ENCODE measurements around the gene DNM3.

Gene DNM3

DNA sequence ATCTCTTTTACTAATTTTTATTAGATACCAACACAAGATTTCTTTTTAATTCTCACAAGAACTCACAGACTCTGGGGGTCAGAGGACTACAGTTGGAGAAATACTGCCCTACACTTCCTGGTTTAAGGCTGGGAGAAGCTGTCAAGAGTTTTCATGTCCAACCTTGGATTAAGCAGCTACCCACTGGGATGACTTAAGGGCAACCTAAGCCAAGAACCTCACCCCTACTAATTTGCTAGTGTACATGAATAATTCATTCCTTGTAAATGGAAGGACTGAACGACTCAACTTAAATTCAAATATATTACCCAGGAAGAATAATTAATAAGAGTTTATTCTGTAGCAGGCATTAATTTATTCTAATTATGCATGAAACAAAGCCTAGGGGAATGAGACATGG, 396.9 kb downstream of the DNM3 start:
- no peak for DNase-seq (ENCODE audit: low read depth)

DNA sequence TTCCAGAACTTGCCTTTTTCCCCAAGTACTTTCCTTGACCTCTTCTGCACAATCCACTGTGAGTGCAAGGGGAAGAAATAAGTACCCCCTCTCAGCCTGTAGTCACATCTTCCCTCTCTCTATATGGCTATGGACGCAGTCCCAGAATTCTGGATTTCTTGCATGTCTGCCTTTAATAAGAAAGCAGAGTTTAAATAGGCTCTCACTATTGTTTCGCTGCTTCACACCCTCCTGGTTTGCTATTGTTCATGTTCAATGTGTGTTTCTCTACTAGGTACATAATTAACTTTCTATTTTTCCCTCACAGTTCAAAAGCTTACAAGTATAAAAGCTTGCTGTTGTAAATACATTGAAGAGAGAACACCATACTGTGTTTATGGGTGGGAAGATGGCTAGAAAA, 397.7 kb downstream of the DNM3 start:
- no peak for DNase-seq (ENCODE audit: low read depth)

DNA sequence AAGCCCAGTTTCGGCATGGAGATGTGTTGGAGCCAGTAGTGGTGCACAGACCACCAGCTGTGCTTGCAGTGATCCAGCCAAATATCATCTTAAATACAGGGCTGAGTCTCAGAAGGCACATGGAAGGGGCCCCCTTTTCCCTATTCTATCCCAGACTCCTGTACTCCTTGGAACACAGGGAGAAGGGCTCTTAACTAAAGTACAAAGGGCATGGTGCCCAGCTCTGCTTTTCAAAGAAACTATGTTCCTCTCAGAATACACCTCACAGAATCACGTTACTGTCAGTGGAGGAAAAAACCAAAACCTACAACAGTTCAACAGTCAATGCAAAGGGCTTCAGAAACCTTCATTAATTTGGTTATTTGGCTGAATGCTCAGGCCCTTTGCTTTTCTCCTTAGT, 398.6 kb downstream of the DNM3 start:
- no peak for DNase-seq (ENCODE audit: low read depth)

DNA sequence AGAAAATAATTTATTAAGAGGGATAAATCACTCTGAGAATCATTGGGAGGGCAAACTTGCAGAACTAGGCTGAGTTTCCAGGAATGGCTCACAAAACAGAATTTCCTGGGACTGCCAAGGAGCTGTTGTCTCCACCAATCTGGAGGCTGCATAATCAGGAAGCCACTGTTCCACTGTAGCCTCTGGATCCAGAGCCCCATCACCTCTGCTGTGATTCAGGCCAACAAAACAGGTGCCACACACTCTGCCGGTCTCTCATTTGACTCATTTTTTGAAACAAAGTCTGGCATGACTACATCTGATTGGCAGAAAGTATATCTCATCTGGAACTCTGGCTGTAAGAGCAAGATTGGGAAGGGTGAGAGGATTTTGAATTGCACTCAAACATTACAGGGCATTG, 400.2 kb downstream of the DNM3 start:
- no peak for DNase-seq (ENCODE audit: low read depth)

DNA sequence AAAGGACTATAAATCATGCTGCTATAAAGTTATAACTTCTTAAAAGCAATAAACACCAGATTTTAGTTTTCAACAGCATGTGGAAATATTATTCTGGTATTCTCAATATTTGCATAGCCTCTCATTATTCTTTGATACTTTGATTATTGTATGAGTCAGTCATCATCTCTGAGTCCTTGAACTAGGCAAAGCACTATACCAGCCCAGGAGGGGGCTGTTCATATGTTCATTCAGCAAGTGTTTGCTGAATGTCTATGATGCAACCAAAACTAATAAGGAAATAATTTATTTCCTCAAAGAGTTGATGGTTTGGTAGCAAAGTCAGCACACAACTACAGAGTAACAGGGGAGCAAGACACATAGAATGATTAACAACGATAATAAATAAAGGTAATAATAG, 403.6 kb downstream of the DNM3 start:
- no peak for DNase-seq (ENCODE audit: low read depth)

DNA sequence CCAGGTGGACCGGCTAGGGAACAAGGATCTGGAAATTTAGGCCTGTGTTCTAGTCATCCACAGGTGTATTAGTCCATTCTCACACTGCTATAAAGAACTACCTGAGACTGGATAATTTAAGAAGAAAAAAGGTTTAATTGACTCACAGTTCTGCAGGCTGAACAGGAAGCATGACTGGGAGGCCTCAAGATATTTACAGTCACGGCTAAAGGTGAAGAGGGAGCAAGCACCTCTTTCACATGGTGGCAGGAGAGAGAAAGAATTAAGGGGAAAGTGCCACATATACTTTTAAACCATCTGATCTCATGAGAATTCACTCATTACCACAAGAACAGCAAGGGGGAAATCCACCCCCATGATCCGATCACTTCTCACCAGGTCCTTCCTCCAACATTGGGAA, 404.5 kb downstream of the DNM3 start:
- no peak for DNase-seq (ENCODE audit: low read depth)

DNA sequence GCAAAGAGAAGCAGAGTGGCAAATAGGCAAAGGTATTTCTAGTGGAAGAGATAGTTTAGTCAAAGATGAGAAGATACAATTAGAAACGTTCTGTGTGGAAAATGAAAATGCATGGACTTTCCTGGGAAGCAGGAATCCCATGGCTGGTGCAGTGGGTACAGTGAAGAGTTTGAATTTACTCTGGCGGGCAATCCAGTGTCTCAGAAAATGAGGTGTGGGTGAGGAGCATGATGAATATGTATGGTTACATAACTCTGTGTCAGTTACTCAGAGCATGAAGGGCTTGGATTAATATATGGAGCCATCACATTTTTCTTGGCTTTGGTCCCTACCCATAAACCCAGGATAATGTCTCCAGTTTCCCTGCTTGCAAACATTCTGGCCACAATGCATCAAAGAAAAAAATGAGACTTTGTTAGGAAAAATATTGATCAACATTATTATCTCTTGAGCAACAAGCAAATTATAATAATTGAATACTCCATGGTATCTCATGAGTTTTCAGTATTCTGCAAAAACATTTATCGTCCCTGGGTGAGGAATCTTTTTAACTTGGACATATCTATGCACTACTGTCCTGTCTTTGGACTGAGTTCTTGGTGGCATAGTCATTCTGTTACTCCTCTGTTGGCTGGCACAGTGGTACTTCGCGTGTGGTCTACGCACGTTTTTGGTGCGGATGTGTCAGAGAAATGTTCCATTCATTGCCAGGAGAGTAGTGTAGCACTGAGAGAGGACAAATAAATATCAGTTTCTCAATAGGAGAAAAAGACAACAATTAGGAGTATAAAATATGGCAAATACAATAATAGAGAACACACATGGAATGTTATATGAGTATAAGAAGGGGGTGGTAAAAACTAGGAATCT, 405.5 kb downstream of the DNM3 start:
- no peak for DNase-seq (ENCODE audit: low read depth)

DNA sequence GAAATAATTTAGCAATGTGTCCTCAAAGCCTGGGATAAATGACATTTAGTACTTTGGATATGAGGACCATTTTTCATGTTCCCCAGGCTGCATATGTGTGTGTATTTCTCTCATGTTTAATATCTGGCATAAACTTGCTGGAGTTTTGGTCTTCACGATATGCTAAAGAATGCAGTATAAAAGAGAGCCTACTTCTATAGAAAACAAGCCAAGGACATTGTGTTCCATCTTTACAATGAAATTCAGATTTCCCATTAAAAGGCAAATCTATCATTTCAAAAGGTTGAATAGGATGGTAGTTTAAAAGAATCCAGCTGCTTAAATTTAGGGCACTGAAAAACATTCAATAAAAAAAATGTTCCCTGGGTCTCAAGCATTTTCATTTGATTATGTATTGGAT, 410.2 kb downstream of the DNM3 start:
- no peak for DNase-seq (ENCODE audit: low read depth)

DNA sequence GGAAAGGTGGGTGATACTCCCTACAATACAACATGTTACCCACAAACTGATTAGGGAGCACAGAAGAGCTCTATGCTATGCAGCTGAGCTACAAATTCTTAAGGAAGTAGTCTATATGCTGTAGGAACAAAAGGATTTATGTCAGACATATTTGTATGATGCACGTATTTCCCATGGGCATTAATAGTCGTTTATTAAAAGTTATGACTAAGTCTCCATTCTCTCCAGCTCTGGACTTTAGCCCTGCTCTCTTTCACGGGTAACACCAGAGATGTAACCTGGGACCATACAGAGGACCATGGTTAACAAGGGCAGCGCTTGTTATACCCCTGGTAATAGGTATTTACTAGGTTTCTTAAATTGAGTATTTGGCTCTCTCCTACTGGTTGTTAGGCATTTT, 411.0 kb downstream of the DNM3 start:
- DNase-seq (ENCODE audit: low read depth), result no peak

DNA sequence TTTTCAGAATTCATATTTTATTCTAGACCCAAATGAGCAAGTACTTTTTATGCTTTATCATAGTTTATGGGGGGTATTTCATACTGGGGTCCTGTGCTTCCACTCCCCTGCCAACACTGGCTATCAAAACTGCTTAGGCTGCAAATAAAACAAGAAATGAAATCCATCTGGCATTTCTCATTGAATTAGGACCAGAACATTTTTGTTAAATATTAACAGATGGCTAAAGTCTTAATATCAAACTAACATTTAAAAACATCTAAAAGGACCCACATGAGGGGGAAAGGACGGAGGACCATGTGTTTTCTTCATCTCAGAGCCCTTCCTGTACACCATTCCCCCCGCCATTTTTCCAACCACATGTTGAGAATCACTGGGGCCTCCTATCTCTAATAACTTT, 411.7 kb downstream of the DNM3 start:
- DNase-seq (ENCODE audit: low read depth), result no peak

DNA sequence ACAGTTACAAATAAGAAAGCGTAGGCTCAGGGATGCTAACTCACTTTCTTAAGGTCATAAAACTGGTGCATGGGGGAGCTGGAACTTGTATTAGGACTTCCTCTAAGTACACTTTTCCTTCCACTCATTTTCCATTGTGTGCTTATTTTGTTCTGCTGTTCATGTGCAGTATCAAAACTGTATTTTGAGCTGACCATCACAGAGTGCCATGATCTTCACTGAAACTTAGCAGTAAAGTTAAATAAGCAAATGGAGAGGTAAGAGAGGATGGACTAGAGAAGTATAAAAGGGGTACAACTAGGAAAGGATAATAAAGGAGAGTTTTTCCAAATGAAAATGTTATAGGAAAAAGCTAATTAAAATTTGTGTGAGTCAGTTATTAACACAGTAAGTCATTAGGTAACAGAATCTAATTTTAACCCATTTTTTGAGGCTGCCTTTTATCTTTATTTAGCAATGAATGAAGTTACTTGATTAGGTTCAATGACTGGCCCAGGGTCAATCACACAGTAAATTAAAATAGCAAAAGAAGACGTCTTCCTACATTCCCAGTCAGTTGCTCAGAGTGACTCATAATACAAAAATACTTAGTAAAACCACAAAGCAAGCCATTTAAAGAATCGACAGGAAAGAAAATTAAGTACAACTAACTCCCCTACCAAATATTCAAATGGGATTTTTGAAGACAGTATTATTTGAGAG, 413.4 kb downstream of the DNM3 start:
- peak; percentile 91 for DNase-seq (ENCODE audit: low read depth)

DNA sequence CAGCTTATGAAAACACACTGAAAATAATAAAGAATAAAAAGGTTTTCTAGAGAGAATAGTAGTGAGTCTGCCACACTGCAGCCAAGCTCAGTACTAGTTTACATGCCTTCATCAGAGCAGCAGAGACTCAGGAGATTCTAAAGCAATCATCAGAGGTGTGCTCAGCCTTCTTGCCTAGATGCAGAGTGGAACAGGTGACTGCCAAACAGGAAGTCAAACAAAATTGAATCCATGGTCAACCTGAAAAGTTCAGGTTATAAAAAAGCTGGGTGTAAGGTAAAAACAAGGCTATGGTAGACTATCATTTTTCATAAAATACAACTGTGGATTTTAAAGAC, 413.9 kb downstream of the DNM3 start:
- DNase-seq (ENCODE audit: low read depth), result no peak

DNA sequence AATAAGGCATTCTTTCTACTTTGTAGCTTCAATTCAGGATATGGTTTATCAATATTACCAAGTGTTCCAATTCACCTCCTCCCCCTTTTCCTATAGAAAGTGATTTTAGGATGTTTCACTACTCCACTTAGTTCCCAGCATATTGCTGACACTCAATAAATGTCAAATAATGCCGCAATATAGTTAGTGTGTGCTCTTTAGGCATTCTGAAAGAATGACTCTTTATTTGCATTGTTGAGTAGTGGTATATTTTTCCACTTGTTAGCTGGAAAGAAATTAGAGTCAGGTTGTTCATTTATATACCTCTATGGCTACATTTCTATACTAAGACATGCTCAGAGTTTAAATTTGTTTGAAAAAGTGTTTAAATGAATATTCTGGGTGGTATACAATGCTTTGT, 424.6 kb downstream of the DNM3 start:
- no peak for DNase-seq (ENCODE audit: low read depth)

DNA sequence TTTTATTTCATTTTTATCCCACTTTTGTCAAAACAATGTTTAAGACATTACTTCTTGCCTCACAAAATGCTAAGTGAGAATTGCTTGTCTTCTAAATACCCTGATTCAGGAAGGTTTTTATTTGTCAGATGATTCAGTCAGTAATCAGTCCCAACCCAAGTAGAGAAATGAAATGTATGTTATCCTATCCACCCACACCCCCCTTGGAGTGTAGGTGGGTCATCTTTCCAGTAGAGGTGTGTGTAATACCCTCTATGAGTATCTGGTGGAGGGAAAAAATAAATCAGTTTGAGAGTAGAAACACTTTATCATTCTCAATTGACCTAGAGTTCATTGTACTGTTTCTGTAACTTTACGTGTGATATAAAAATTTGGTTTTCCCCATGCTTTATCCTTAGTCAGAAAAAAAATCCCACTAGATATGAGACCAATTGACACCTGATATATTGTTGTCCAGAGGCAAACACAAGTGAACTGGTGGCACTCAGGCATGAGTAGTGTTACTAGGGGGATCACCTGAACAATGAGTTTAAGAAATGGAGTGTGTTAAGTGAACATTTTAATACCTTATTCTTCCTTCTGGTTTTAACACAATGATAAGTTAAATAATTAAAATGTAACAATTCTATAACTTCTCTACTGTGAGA, 425.4 kb downstream of the DNM3 start:
- DNase-seq (ENCODE audit: low read depth), result no peak

DNA sequence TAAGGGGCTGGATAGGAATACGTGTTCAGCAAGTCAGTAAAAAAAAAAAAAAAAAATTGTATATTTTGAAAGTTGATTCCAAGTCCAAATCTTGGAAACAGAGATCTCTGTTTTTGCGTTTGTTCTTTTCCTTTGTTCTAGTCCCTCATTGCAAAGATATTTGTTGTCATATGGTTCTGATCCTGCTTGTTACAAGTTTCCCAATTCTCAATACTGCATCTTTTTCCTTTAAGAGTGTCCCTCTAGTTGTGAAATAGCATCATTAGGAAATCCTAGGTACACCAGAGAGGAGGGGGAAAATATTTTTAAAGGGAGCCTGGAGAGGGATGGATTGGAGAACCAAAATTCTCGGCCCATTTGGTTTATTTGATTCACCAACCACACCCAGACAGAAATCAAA, 426.9 kb downstream of the DNM3 start:
- DNase-seq (ENCODE audit: low read depth), result no peak

DNA sequence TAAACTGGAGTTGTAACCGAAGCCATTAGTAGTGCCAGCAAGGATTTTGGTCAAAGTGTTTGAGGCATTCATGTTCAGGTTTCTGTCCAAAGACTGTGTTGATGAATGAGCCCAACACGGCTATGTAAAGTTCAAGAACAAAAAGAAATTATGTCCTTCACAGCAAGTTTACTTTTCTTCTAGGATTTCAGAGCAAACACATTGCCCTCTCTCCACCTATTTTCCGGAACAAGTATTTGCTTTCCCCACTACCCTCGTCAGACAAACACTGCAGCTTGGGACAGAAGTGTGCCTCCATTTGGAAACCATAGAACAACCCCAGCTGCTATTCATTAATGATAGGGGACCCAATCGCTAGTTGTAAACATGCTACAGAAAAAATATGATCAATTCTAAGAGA, 427.8 kb downstream of the DNM3 start:
- no peak for DNase-seq (ENCODE audit: low read depth)

DNA sequence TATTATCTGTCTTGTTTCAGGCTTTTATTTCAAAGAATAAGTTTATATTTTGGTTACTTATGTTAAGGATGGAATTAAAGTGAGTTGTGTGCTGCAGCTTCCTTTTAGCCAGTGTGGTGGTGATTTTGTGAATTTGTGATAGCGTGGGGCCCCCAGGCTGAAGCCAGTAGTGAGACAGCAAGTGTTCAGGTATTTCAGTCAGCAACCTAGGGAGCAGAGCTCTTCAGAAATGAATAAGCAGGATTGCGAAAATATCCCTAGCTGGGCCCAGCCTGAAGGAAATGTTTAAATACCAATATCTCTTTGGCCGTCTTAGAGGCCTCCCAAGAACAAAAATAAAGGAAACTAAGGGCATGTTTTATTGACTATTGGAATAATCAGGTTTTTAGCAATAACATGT, 428.3 kb downstream of the DNM3 start:
- DNase-seq (ENCODE audit: low read depth), result peak; percentile 46

DNA sequence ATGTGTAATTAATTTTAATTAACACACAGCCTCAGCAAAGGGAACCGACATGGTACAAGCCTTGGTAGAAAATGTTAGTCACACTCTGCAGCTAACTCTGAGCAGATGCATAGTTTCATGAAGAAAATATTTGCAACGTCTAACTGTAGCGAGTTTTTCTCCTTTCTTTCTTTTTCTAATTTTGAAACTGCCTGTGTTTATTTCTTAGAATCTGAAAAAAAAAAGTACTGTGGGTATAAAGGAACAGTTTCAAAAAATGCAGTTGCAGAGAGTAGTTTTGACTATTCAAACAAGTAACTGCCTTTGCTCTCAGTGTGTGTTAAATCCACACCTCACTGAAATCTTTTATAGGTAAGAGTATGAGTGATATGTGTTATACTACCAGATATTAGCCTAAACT, 429.3 kb downstream of the DNM3 start:
- no peak for DNase-seq (ENCODE audit: low read depth)

DNA sequence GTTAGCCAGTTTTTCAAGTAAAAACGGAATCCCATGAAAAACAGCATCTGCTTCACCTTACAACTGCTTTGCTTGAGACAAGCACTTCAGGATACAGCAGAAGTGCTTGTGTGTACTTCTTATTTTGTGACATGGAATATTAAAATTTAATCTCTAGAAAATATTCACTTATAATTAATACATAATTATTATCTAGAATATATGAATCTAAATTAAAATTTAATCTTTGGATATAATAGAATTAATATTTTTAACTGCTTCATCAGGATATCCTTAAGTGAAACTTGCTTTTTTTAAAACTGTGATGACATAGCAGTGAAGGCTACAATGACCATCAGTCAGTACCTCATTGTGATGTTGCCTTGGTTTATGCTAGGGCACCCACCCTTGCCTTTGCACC, 430.8 kb downstream of the DNM3 start:
- DNase-seq (ENCODE audit: low read depth), result no peak

DNA sequence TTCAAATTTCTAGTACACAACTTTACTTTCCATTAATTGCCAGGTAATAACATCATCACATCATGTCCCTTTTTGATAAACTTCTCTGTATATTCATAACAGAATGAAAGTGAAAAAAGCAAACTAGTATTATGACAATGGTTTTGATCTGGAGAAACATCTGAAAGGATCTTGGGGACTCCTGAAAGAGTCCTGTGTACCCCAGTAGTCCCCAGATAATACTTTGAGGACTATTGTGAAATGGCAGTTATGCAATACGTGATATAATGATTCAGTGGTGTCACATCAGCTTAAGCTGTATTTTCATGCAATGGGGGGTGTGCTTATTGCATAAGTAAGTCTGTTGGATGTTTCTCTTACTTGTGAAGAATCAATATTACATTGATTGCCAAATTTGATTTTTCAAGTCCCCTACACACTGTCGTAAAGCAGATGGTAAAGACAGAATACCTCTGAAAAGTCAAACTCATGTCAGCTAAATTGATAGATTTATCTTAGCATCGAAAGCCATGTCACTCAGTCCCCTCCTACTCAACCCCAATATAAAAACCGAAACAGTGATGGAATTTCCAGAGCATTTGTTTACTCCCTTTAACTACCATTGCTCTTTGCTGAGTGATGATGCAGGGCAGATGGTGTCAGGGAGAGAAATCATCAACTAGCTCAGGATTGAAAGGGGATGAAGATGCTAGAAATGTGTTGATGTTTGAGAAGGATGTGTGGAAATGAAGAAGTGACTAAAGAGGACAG, 432.5 kb downstream of the DNM3 start:
- peak; percentile 5 for DNase-seq (ENCODE audit: low read depth)

DNA sequence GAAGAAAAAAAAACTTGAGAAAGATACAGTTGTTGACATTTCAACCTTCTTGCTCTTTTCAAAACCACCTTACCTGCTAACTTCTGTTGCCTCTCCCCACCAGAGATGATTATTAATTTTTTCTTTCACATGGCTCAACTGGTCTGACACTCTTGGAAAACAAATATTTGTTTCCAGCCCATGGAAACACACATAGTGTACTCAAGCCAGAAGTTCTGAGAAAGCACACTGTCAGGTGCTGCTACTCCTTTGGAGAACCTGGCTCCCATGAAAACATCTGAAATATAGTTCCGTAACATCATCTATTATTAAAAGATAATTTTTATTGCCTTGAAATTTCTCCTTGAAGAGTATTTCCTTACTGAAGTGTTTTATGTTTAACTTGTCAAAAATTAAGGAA, 434.2 kb downstream of the DNM3 start:
- DNase-seq (ENCODE audit: low read depth), result no peak

DNA sequence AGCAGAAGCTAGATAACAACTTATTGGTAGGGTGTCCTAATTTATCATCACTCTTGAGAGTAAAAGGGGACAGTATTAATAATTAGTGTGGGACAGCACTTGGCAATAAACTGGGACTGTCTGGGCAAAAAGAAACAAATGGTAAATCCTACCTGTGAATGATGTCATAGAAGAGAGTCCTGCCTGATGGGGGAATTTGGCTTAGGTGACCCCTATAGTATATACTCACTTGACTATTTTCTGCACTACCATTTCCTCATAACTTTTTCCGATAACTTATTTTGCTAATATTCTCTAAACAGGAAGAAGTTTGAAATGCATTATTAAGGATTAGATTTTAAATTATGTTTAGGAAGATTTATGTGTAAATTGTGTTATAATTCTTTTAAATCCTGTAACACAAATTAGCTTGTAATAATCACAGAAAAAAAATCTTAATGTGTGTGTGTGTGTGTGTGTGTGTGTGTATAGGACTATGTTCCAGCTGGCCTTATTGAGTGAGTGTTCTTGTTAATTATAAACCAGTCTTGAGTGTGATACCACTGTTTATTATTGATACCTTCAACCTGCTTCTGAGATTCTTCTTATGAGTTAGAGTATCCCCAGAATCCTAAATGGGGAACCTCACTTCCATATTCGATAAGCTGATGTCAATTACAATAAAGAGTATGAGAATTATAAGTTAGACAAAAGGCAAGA, 435.0 kb downstream of the DNM3 start:
- no peak for DNase-seq (ENCODE audit: low read depth)
